Stimulated activated CD8-positive, alpha-beta memory T cell treated with anti-CD3 and anti-CD28 coated beads, Interleukin-4, amount 100 ng/mL, for 48 hours (primary cell): ENCODE measurements around the gene DACT3.

Experiments
- DNase-seq: peaks from one replicate; pipeline ENCODE4 v3.0.0-alpha.2; 2020

DACT3 gene

GRCh38 chr19:46661735-46662592 is 982 bp upstream of the DACT3 start:
- DNase-seq, result peak; percentile 82

GRCh38 chr19:46660551-46661019 is 397 bp downstream of the DACT3 start:
- no peak for DNase-seq

GRCh38 chr19:46660008-46660517 is 919 bp downstream of the DACT3 start:
- DNase-seq, result peak; percentile 32

GRCh38 chr19:46659151-46660007 is 1.6 kb downstream of the DACT3 start:
- DNase-seq, result peak; percentile 32

- no peak for DNase-seq
These were observed 4.4 kb downstream of the DACT3 start for GRCh38 chr19:46656541-46656940.

GRCh38 chr19:46654621-46655152 is 6.3 kb downstream of the DACT3 start:
- DNase-seq, result no peak

- no peak for DNase-seq
These were observed 10.5 kb downstream of the DACT3 start for GRCh38 chr19:46650445-46650844.

- no peak for DNase-seq
These were observed 11.7 kb downstream of the DACT3 start for GRCh38 chr19:46648961-46649960.

GRCh38 chr19:46648060-46648960 is 12.7 kb downstream of the DACT3 start:
- no peak for DNase-seq

GRCh38 chr19:46646402-46646801 is 14.6 kb downstream of the DACT3 start:
- no peak for DNase-seq

GRCh38 chr19:46644720-46645119 is 16.3 kb downstream of the DACT3 start:
- no peak for DNase-seq

- no peak for DNase-seq
These were observed 20.3 kb downstream of the DACT3 start for GRCh38 chr19:46640656-46641055.

- DNase-seq, result peak; percentile 63
These were observed 21.4 kb downstream of the DACT3 start for GRCh38 chr19:46639358-46640182.

- DNase-seq, result peak; percentile 43
These were observed 23.8 kb downstream of the DACT3 start for GRCh38 chr19:46637224-46637623.

- DNase-seq, result peak; percentile 49
These were observed 24.8 kb downstream of the DACT3 start, which contains the start of gene GNG8 for GRCh38 chr19:46635920-46636761. Gene GNG8, minus strand, starts transcription at chr19:46636202. Its CDS starts 1,520 bp downstream, at chr19:46634682.

- DNase-seq, result no peak
These were observed 26.2 kb downstream of the DACT3 start for GRCh38 chr19:46634656-46635218.

- peak; percentile 99 for DNase-seq
These were observed 26.8 kb downstream of the DACT3 start for GRCh38 chr19:46634045-46634655.

- no peak for DNase-seq
These were observed 27.9 kb downstream of the DACT3 start for GRCh38 chr19:46633130-46633529.
